Measurements from ENCODE around the gene KAZN.
A peak's percentile ranks its signal among the peaks of the same experiment; 100 is the strongest.

Gene KAZN

DNA sequence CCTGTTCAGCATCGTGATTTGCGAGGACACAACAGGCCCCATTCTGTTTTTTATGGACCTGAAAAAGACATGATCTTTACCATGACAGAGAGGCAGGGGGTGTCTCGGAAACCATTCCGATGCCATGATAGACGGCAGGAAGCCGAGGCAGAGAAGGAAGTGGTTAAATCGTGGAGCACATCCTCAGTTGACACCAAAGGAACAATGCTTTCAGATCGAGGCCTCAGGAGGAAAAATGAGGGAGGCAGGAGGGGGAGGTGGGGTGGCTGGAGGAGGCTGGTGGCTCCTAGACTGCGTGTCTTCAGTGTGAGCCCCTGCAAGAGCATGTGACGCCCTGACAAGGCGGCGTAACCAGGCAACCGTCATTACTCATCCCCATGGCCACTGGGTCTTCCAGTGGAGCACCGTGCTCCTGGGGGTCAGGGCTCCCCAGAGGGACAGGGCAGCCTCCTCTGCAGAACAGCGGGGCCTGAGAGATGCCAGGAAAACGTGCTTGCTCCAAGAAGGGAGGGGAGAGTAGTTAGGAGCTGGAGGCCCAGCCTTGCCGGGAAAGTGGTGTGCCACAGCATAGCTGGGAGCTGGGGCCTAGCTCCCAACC lies 382.2 kb downstream of the KAZN start:
- no peak overlapping the region for H3K27ac Mint-ChIP-seq
- no peak overlapping the region for H3K4me3 Mint-ChIP-seq
- peaks cover 14% of the 10 kb centered on the region for H3K27me3 Mint-ChIP-seq
- no peaks in the 10 kb centered on the region for H3K9me3 Mint-ChIP-seq
- H3K36me3 Mint-ChIP-seq: no peaks in the 10 kb centered on the region
- ATAC-seq: no peak
- no peaks in the 10 kb centered on the region for H3K4me1 Mint-ChIP-seq

DNA sequence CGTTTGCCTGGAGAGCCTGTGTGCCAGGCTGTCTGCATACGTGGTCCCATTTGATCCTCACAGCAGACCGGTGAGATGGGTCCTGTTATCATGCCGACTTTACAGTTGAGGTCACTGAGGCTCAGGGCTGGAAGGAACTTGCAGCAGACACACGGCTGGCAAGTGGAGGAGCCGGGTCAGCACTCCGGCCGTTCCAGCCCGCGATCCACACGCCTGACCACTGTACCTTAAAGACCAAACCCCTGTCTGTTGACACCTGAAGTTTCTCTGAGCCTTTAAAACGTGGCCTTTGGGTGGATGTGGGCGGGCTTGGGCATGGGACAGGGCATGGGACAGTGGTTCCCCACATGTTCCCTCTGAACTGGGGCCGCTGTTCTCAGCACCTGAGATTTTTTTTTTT lies 383.5 kb downstream of the KAZN start:
- H3K36me3 Mint-ChIP-seq: no peaks in the 10 kb centered on the region
- H3K27me3 Mint-ChIP-seq: peaks cover 13% of the 10 kb centered on the region
- no peak for ATAC-seq
- H3K4me1 Mint-ChIP-seq: no peaks in the 10 kb centered on the region
- H3K4me3 Mint-ChIP-seq: no peak overlapping the region
- no peaks in the 10 kb centered on the region for H3K9me3 Mint-ChIP-seq
- H3K27ac Mint-ChIP-seq: no peak overlapping the region

GRCh38 chr1:14983277-14983676 lies 384.8 kb downstream of the KAZN start:
- no peak for ATAC-seq
- no peak overlapping the region for H3K4me3 Mint-ChIP-seq
- H3K4me1 Mint-ChIP-seq: no peaks in the 10 kb centered on the region
- peaks cover 8% of the 10 kb centered on the region for H3K27me3 Mint-ChIP-seq
- no peaks in the 10 kb centered on the region for H3K9me3 Mint-ChIP-seq
- H3K36me3 Mint-ChIP-seq: no peaks in the 10 kb centered on the region
- H3K27ac Mint-ChIP-seq: no peak overlapping the region

- H3K4me1 Mint-ChIP-seq: no peaks in the 10 kb centered on the region
- no peak overlapping the region for H3K27ac Mint-ChIP-seq
- no peak for ATAC-seq
- peaks cover 8% of the 10 kb centered on the region for H3K27me3 Mint-ChIP-seq
- H3K9me3 Mint-ChIP-seq: no peaks in the 10 kb centered on the region
- H3K4me3 Mint-ChIP-seq: no peak overlapping the region
- no peaks in the 10 kb centered on the region for H3K36me3 Mint-ChIP-seq
These were observed 387.7 kb downstream of the KAZN start for GRCh38 chr1:14986168-14986567.

DNA sequence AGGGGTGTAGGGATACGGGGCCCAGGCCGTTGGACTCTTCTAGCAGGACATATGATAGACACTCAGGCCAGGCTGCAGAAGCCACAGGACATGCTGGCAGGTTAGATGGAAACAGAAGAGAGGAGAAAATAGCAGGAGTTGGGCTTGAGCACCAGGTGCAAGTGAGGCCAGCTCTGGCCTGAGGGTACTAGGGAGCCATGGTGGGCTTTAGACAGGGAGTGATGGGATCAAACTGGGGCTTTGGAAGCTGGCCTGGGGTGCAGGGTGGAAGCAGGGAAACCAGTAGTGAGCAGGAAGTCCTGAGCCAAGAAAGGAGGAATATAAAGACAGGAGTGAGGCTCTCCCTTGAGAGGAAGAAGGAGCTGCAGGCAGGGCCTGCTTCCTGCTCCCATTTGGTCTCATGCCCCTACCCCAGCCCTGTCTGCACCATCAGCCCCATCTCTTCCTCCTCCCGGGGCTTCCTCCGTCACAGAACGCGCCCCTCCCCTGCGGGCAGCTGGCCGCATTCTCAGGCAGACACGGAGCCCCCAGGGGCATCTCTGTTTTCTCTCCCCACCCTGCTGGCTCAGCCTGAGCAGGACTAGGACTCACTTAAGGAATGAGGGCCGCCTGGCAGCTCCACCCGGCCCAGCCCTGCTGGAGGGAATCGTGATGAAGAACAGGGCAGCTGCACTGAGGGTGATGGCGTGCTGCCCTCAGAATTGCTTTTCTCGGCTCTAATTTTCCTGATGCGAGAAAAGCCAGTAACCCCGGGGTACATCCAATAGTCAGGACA lies 389.5 kb downstream of the KAZN start:
- peak; percentile 21 for ATAC-seq
- no peaks in the 10 kb centered on the region for H3K9me3 Mint-ChIP-seq
- H3K27me3 Mint-ChIP-seq: peaks cover 8% of the 10 kb centered on the region
- H3K36me3 Mint-ChIP-seq: no peaks in the 10 kb centered on the region
- no peak overlapping the region for H3K27ac Mint-ChIP-seq
- H3K4me1 Mint-ChIP-seq: no peaks in the 10 kb centered on the region
- no peak overlapping the region for H3K4me3 Mint-ChIP-seq

DNA sequence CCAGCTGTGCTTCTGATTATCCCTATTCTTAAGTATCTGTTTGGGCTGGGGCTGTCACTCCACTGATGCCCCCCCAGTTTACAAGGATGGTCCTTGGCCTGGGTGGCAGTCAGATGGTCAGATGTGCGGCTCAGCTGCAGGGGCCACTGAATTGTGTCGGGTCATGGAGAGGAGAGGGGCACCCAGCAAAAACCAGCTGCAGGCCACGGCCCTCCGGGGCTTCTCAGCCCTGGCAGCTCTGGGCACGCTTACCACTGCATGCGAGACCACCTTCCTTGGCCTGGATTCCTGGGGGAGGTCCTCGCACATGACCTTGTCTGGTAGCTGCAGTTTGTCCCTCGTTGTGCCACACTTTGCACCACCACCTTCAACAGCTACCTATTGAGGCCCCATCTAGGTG lies 390.2 kb downstream of the KAZN start:
- Mint-ChIP-seq H3K9me3 (no peaks in the 10 kb centered on the region), H3K27me3 (peaks cover 8% of the 10 kb centered on the region), H3K36me3 (no peaks in the 10 kb centered on the region), H3K27ac (no peak overlapping the region), H3K4me1 (no peaks in the 10 kb centered on the region), H3K4me3 (no peak overlapping the region)
- no peak for ATAC-seq

GRCh38 chr1:14989931-14990728 lies 391.6 kb downstream of the KAZN start:
- H3K4me1 Mint-ChIP-seq: no peaks in the 10 kb centered on the region
- no peaks in the 10 kb centered on the region for H3K9me3 Mint-ChIP-seq
- H3K4me3 Mint-ChIP-seq: no peak overlapping the region
- H3K27me3 Mint-ChIP-seq: peaks cover 4% of the 10 kb centered on the region
- no peak for ATAC-seq
- H3K27ac Mint-ChIP-seq: no peak overlapping the region
- H3K36me3 Mint-ChIP-seq: no peaks in the 10 kb centered on the region

DNA sequence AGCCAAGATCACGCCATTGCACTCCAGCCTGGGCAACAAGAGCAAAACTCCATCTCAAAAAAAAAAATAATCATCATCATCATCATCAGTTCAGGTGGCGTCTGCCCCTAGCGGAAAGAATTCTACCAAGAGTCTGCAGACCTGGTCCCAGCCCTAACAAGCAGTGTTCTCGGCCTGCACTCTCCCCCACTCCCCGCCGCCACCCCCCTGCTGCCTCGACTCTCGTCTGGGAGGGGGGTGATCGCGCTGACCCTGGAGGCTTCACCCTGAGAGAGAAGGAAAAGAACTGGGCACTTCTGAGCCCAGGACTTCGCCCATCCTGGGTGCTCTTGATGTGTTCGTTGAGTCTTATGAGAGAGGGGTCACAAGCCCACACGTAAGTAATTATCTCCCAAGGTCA lies 394.9 kb downstream of the KAZN start:
- no peaks in the 10 kb centered on the region for H3K9me3 Mint-ChIP-seq
- no peaks in the 10 kb centered on the region for H3K4me1 Mint-ChIP-seq
- H3K4me3 Mint-ChIP-seq: no peak overlapping the region
- no peaks in the 10 kb centered on the region for H3K36me3 Mint-ChIP-seq
- ATAC-seq: no peak
- H3K27me3 Mint-ChIP-seq: no peaks in the 10 kb centered on the region
- no peak overlapping the region for H3K27ac Mint-ChIP-seq

DNA sequence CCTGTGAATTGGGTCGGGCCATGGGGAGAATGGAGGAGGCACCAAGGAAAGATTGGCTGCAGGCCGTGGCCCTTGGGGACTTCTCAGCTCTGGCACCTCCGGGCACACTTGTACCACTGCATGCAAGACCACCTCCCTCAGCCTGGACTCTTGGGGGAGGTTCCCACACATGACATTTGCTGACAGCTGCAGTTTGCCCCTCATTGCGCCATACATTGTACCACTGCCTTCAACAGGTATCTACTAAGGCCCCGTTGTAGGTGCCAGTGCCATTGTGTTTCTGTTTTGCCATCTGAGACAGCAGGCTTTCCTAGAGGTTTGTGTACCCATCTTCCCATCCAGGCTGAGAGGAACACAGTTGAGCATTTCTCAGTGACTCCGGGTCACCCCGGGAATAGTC lies 395.7 kb downstream of the KAZN start:
- no peak for ATAC-seq
- H3K36me3 Mint-ChIP-seq: no peaks in the 10 kb centered on the region
- no peaks in the 10 kb centered on the region for H3K27me3 Mint-ChIP-seq
- no peak overlapping the region for H3K27ac Mint-ChIP-seq
- H3K4me3 Mint-ChIP-seq: no peak overlapping the region
- H3K4me1 Mint-ChIP-seq: no peaks in the 10 kb centered on the region
- no peaks in the 10 kb centered on the region for H3K9me3 Mint-ChIP-seq

GRCh38 chr1:14994841-14995437 lies 396.5 kb downstream of the KAZN start:
- H3K4me1 Mint-ChIP-seq: no peaks in the 10 kb centered on the region
- H3K9me3 Mint-ChIP-seq: no peaks in the 10 kb centered on the region
- ATAC-seq: no peak
- no peaks in the 10 kb centered on the region for H3K27me3 Mint-ChIP-seq
- no peak overlapping the region for H3K4me3 Mint-ChIP-seq
- H3K36me3 Mint-ChIP-seq: no peaks in the 10 kb centered on the region
- H3K27ac Mint-ChIP-seq: no peak overlapping the region

DNA sequence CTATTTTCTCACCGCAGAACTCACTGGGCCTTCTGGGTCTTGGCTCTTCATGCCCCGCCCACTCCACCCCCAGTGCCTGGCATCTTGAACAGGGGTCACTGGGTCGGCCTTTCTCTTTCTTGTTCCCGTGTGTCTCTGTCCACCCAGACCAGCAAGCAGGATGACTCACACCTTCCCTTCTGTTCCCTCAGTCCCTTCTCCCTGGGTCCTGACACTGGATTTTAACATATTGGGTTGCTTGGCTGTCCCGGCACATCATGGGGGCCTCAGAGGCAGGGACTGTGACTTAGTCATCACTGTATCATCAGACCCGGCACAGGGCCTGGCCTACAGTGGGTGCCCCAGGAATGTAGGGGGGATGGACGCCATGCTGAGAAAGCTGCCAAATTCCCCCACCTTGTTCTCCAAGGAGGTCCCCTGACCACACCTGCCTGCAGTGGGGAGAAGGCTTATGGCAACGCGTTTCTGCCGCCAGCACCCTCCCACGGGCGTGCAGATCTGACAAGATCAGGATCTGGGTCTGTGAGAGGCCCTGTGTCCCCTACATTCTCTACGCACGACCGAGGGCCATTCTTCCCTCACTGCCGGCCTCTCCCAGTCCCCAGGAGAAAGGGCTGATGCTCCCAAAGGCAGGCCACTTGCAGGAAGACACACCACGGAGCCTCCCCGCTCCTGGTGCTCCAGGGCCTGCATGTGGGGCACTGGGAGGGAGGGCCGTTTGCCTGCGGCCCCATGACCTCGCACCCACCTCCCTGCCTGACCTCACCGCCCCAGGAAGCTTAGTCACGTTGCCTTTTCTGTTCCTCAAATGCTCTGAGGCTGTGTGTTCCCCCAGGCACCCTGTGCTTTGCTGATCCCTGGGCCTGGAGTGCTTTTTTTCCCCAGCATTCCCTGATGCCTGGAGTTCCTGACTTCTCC lies 397.9 kb downstream of the KAZN start:
- H3K36me3 Mint-ChIP-seq: no peaks in the 10 kb centered on the region
- no peak for ATAC-seq
- no peak overlapping the region for H3K4me3 Mint-ChIP-seq
- H3K27ac Mint-ChIP-seq: no peak overlapping the region
- H3K4me1 Mint-ChIP-seq: no peaks in the 10 kb centered on the region
- H3K27me3 Mint-ChIP-seq: no peaks in the 10 kb centered on the region
- no peaks in the 10 kb centered on the region for H3K9me3 Mint-ChIP-seq

DNA sequence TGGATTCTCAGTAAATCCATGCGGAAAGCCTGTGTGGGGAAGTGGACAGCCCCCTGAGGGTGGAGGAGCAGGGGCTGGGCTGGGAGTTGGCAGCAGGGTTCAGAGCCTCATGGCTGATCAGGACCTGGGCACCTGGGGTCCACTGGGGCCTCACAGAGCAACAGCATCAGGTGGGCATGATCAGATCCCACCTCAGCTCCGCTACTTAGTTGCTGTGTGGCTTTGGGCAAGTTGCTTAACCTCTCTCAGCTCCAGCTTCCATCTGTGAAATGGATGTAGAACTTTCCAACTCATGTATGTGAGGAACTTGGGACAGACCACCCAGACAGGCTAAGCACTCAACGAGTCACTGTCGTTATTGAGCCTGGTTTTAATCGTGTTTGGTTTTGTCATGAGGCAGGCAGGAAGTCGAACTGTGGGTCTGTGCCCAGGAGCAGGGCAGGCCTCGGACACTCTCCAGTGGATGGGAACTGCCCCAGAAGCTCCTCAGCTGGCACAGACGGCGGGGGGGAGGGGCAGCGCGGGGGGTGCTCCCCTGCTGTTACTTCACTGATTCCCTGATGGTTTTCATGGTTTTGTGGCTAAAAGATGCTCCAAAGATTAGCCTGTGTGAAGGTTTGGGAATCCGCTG lies 399.3 kb downstream of the KAZN start:
- Mint-ChIP-seq H3K36me3 (no peaks in the 10 kb centered on the region), H3K4me1 (no peaks in the 10 kb centered on the region)

DNA sequence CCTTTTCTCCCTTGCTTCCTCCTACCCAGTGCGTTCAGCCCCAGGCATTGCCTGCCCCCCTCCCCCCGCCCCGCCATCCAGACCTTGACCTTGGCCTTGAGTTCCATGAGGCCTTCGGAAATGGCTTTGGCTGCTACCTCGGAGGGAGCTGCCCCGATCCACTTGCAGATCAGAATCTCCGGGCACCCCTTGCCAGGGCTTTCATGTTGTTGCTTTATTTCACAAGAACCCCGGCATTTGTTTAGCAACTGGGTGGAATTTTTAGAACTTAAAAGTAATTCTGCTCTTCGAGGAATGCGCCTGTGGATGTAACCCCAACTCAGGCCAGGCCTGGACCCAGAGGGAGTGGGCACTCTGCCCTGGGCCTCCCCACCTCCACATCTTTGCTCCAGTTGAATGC lies 401.0 kb downstream of the KAZN start:
- no peaks in the 10 kb centered on the region for H3K4me1 Mint-ChIP-seq
- H3K9me3 Mint-ChIP-seq: no peaks in the 10 kb centered on the region
- no peak overlapping the region for H3K4me3 Mint-ChIP-seq
- ATAC-seq: no peak
- no peak overlapping the region for H3K27ac Mint-ChIP-seq
- H3K27me3 Mint-ChIP-seq: no peaks in the 10 kb centered on the region
- no peaks in the 10 kb centered on the region for H3K36me3 Mint-ChIP-seq

More for the DNA sequence above, 399.3 kb downstream of the KAZN start:
- no peak for ATAC-seq
- Mint-ChIP-seq H3K27me3 (no peaks in the 10 kb centered on the region), H3K27ac (no peak overlapping the region), H3K9me3 (no peaks in the 10 kb centered on the region), H3K4me3 (no peak overlapping the region)

DNA sequence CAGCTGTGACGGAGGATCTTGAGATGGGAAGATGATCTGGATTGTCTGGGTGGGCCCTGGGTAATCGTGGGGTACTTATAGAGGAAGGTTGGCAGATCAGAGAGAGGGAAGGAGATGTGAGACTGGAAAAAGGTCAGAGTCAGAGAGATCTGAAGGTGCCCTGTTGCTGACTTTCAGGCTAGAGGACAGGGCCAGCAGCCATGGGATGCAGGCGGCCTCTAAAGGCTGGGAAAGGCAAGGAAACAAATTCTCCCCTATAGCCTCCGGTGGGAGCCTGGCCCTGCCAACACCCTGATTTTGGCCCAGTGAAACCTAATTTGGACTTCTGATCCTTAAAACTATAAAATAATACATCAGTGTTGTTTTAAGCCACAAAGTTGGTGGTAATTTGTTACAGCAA lies 401.5 kb downstream of the KAZN start:
- no peak for ATAC-seq
- no peaks in the 10 kb centered on the region for H3K36me3 Mint-ChIP-seq
- no peak overlapping the region for H3K27ac Mint-ChIP-seq

More for the DNA sequence above, 401.5 kb downstream of the KAZN start:
- H3K27me3 Mint-ChIP-seq: no peaks in the 10 kb centered on the region
- no peaks in the 10 kb centered on the region for H3K9me3 Mint-ChIP-seq
- no peaks in the 10 kb centered on the region for H3K4me1 Mint-ChIP-seq
- H3K4me3 Mint-ChIP-seq: no peak overlapping the region

Data from stimulated activated memory B cell treated with anti-CD40 and anti-IgM and Interleukin-4, amounts not matched to agents 10 μg/mL and 1 μg/mL and 100 μg/mL, for 72 hours (primary cell).